ENCODE measurements around the gene ZC3H4. TPM values are rescaled to one million over a fixed set of nuclear protein-coding genes. Genes with fewer than 3 reads are reported as not detected.

Gene ZC3H4
- total and polyA plus RNA-seq, 2 of the 8 experiments (the other 6 are each of a cell fraction or from before 2014, with no cell fraction given), result 6.6 to 92.0 TPM

DNA sequence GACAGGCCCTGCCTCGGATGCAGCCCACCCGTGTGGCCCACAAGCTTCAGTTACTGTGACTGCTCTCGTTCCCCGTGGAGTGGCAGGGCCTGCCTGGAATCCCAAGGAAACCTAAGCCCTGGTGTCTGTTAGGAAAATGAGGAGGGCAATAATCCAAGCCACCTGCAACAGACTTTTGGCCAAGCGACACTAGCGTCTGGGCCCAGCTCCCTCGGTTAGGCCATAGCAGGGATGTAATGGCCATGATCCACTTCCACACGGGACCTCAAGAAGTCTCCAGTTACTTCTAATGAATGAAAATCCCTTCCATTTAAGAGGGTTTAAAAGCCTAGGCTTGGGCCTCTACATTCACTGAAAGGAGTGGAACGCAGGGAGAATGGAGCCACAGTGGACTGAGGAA is 8.9 kb downstream of the ZC3H4 start:
- Histone ChIP-seq H3K4me1 (replicated peaks in 1 of 4; ENCODE audit: control insufficient read depth in 3 of 4, insufficient read depth in 4 of 4, low read length in 3 of 4) (peaks cover 3 to 17% (median 8%) of the 10 kb centered on the region in 4 experiments; a peak in 6 of 7 replicates), H4K20me1 (replicated peaks in 1 of 2; ENCODE audit: control insufficient read depth in 1 of 2, insufficient read depth in 2 of 2, low read length in 2 of 2) (peaks cover 6 to 7% of the 10 kb centered on the region in 2 experiments), H3K4me3 (ENCODE audit: extremely low read depth in 1 of 4, insufficient read depth in 2 of 4, low read depth in 3 of 4, low read length in 4 of 4) (no peak overlapping the region), H3K23ac (ENCODE audit: insufficient read length) (no peak overlapping the region), H3K79me1 (ENCODE audit: low read depth, low read length) (peaks cover 26% of the 10 kb centered on the region), H2AK5ac (ENCODE audit: low read depth, low read length) (no peak overlapping the region), H3K9me3 (ENCODE audit: insufficient read depth in 2 of 2, low read depth in 1 of 2, low read length in 1 of 2) (no peaks in the 10 kb centered on the region), H2BK15ac (ENCODE audit: low read length) (no peak overlapping the region), H3K18ac (ENCODE audit: extremely low read depth, low read length) (no peak overlapping the region), H3K4ac (replicated peaks; ENCODE audit: insufficient read length, low read depth, low read length) (no peak overlapping the region), H3K23me2 (ENCODE audit: low read depth, low read length) (peaks cover 1% of the 10 kb centered on the region; the same call in 1 of the 2 replicates), H3K14ac (ENCODE audit: insufficient read length) (no peak overlapping the region), H2BK120ac (replicated peaks; ENCODE audit: low read depth, low read length) (no peak overlapping the region), H3K9ac (replicated peaks in 1 of 4; ENCODE audit: extremely low read depth in 1 of 4, low read depth in 3 of 4, low read length in 3 of 4) (no peak overlapping the region), H2BK5ac (ENCODE audit: low read depth, low read length) (no peak overlapping the region), H4K8ac (ENCODE audit: extremely low read depth, insufficient read depth, low read length) (no peak overlapping the region; the same call in 1 of the 2 replicates), H4K5ac (ENCODE audit: insufficient read length, low read depth, low read length) (no peak overlapping the region), H2BK12ac (ENCODE audit: low read depth, low read length) (no peak overlapping the region), H2AFZ (ENCODE audit: low read length) (no peak overlapping the region), H3K36me3 (ENCODE audit: control insufficient read depth in 2 of 4, insufficient read depth in 4 of 4, low read length in 3 of 4) (peaks cover 0 to 25% (median under 1%) of the 10 kb centered on the region in 4 experiments; a peak in 3 of 8 replicates), H3K79me2 (ENCODE audit: control insufficient read depth in 1 of 2, insufficient read depth in 2 of 2, low read length in 2 of 2) (peaks cover 18 to 90% of the 10 kb centered on the region in 2 experiments), H3K4me2 (ENCODE audit: insufficient read depth in 1 of 2, low read depth in 2 of 2, low read length in 2 of 2) (no peak overlapping the region), H2BK20ac (ENCODE audit: low read length) (no peak overlapping the region), H3K27ac (ENCODE audit: low read depth, low read length) (no peak overlapping the region), H4K91ac (replicated peaks; ENCODE audit: insufficient read length, low read length) (no peak overlapping the region), H3K56ac (replicated peaks; ENCODE audit: insufficient read length, low read depth, low read length) (no peak overlapping the region), H3K27me3 (replicated peaks in 1 of 4; ENCODE audit: control insufficient read depth in 3 of 4, extremely low read depth in 1 of 4, insufficient read depth in 3 of 4, low read length in 3 of 4) (no peaks in the 10 kb centered on the region)
- no peak for FAIRE-seq
- TF ChIP-seq ZNF274 (IDR thresholded peaks at IDR 0.05; ENCODE audit: borderline replicate concordance, extremely low read depth, low read length) (no peak), CHD1 (IDR thresholded peaks at IDR 0.05; ENCODE audit: low read depth, low read length) (no peak), TEAD4 (IDR thresholded peaks at IDR 0.05; ENCODE audit: low read depth, low read length) (no peak), YY1 (IDR thresholded peaks at IDR 0.05; ENCODE audit: low read depth, low read length) (no peak), GABPA (IDR thresholded peaks at IDR 0.05; ENCODE audit: borderline replicate concordance, insufficient read depth, low read length) (no peak), RBBP5 (IDR thresholded peaks at IDR 0.05; ENCODE audit: borderline replicate concordance, low read depth, low read length) (no peak)
- TF ChIP-seq, protein P1, sequence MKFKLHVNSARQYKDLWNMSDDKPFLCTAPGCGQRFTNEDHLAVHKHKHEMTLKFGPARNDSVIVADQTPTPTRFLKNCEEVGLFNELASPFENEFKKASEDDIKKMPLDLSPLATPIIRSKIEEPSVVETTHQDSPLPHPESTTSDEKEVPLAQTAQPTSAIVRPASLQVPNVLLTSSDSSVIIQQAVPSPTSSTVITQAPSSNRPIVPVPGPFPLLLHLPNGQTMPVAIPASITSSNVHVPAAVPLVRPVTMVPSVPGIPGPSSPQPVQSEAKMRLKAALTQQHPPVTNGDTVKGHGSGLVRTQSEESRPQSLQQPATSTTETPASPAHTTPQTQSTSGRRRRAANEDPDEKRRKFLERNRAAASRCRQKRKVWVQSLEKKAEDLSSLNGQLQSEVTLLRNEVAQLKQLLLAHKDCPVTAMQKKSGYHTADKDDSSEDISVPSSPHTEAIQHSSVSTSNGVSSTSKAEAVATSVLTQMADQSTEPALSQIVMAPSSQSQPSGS (IDR thresholded peaks at IDR 0.05; ENCODE audit: low read length), result no peak
- ChIA-PET POLR2A (ENCODE audit: partially characterized antibody) (interaction anchor here (0.7 to 12.2 kb wide), 5 partner anchors 7 to 47 kb away, joined by 3 to 209 read pairs (median 4); partner anchors contain the start of gene ZC3H4), CTCF (ENCODE audit: partially characterized antibody) (interaction anchor here (0.7 to 3.3 kb wide), 2 partner anchors 21 to 25 kb away, joined by 3 to 13 read pairs; no protein-coding TSS in a partner anchor)
- DNase-seq (ENCODE audit: low read depth in 1 of 2, low spot score in 2 of 2), result no peak
- 96% methylated on average over 9 of the region's 9 CpGs; no CpG with 5 or more reads in 1 of the 2 experiments for WGBS, 2 experiments (ENCODE audit: extremely low coverage in 1 of 2, insufficient coverage in 1 of 2, insufficient read length in 1 of 2, insufficient replicate concordance in 2 of 2, low coverage in 1 of 2, low lambda C conversion rate in 2 of 2, missing lambda C conversion rate in 1 of 2)
